ELR (cell line): ENCODE data around the gene CD46.
A peak's percentile ranks its signal among the peaks of the same experiment; 100 is the strongest.
"Not testable (repeated sequence)": the region's sequence is repeated elsewhere in the genome, so short reads cannot be mapped to it uniquely, and the experiment has no call there.

Experiments used
- DNase-seq: peaks from one replicate; pipeline ENCODE4 v3.0.0-alpha.2; 2015; ENCODE audit warnings: low read depth

Gene CD46

GRCh38 chr1:207750631-207751305 is 1.1 kb upstream of the CD46 start:
- DNase-seq = no peak

- DNase-seq = not testable (repeated sequence)
Observed at GRCh38 chr1:207751463-207751789, 428 bp upstream of the CD46 start.

DNA sequence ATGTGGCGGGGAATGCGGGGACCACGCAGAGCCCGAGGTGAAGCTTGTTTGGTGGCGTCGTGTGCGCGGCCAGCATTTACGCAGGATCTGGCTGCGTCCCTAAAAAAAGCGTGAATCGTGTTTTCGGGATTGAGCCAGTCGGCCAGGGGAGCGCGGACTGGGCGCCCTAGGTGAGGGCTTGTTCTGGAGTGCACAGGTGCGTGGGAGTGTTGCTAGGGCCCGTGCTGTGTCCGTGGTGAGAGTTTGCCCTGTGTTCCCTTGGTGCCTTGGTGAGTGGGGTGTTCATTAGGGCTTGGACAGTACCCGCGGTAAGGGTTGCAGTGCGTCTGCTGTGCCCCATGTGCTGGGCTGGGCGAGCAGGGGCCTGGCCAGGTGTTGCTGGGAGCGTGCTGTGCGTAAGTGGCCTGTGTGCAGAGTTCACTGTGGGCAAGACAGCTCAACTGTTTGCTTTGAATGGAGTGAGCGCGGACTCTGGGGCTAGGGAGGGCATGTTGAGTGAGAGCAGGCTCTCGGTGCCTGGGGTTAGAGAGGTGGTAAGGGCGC is 673 bp downstream of the CD46 start:
- peak; percentile 36 for DNase-seq

GRCh38 chr1:207753611-207754010 is 1.8 kb downstream of the CD46 start:
- DNase-seq = no peak

GRCh38 chr1:207754011-207754410 is 2.2 kb downstream of the CD46 start:
- DNase-seq = no peak

DNA sequence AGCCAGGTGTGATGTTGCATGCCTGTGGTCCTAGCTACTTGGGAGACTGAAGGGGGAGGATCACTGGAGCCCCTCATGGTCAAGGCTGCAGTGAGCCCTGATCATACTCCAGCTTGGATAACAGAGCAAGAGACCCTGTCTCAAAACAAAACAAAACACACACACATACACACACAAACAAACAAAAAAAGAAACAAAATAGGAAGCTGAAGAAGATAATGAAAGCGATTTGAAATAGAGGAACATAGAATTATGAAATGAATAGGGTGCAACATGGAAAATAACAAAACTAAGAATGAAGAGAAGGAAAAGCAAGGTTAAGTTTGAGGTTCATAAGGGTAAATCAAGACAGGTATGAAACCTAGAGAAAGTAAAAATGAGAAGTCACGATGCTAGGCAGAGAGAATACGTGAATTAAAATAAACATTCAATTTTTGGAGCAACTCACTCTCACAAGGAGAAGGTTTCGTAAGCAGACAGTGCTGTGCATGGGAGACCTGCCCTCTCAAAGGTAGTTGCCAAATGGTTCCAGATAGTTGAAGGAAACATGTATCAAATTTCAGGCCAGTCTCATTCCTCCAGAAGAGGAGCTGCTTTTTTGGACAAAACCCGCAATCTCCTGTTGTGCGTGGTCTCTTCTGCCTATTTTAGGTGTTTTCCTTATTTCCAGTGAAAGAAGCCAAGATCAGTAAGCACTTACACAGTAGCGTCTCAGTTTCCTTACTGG is 3.3 kb downstream of the CD46 start:
- no peak for DNase-seq

DNA sequence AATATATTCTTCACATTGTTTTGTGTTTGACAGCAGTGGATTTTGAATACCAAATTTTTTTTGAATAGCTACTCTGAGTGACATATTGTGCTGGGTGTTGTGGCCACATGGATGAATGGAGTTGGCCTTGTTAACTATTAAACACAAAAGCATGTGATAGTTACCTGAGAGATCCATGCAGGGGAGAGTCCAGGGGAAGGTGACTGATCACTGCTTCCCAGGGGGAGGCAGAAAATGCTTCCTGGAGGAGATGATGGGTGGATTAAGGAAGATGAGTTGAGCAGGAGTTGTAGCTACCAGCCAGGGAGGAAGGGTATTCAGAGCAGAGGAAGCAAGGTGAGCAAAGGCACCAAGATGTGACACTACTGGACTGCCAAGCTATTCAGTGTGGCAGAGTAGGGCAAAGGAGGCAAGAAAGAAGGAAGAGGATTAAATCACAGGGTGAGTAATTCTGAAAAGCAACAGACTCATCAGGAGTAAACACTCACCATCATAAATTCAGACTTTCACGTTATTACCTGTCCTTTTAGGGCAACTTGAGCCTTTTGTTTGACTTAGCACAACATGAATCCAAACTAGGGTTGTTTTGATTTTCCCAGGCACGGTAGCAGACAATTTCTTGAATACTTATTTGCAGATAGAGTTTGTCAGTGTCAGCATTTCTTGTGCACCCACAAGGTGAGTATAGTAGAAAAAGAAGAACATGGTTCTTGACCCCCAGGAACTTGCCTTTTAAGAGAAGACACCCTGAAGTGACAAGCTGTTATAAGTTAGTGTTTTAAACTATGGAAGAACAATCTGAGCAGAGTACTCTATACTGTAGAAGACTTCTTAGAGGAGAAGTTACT is 4.2 kb downstream of the CD46 start:
- peak; percentile 23 for DNase-seq

GRCh38 chr1:207762622-207763021 is 10.8 kb downstream of the CD46 start:
- DNase-seq = no peak

DNA sequence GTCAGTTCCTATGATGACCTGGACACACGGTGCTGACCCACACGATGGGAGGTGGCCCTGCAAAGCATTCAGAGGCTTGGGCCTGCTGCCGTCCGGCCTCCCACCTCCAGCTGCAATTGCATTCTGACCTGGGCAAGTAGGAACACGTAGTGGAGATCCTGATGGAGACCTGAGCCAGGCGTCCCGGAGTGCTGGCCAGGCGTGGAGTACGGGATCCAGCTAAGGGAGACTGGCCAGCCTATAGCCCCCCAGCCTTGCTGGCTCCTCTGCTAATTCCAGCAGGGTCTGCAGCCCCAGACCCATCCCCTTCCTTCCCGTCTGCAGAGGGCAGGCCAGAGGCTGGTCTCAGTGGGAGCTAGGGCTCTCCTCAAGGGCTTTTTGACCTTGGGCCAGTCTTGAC is 11.2 kb downstream of the CD46 start:
- no peak for DNase-seq

- DNase-seq = no peak
Observed at GRCh38 chr1:207763972-207764371, 12.1 kb downstream of the CD46 start.

- DNase-seq = no peak
Observed at GRCh38 chr1:207766569-207766968, 14.7 kb downstream of the CD46 start.

DNA sequence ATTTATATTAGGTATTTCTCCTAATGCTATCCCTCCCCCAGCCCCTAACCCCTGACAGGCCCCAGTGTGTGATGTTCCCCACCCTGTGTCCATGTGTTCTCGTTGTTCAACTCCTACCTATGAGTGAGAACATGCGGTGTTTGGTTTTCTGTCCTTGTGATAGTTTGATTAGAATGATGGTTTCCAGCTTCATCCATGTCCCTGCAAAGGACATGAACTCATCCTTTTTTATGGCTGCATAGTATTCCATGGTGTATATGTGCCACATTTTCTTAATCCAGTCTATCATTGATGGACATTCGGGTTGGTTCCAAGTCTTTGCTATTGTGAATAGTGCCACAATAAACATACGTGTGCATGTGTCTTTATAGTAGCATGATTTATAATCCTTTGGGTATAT is 18.7 kb downstream of the CD46 start:
- DNase-seq = not testable (repeated sequence)

- DNase-seq = not testable (repeated sequence)
Observed at GRCh38 chr1:207776045-207776444, 24.2 kb downstream of the CD46 start.

DNA sequence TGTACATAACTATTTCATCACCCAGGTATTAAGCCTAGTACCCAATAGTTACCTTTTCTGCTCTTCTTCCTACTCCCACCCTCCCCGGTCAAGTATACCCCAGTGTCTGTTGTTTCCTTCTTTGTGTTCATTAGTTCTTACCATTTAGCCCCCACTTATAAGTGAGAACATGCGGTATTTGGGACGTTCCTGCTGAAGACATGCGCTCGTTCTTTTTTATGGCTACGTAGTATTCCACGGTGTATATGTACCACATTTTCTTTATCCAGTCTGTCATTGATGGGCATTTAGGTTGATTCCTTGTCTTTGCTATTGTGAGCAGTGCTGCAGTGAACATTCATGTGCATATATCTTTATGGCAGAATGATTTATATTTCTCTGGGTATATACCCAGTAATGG is 25.6 kb downstream of the CD46 start:
- not testable (repeated sequence) for DNase-seq

DNA sequence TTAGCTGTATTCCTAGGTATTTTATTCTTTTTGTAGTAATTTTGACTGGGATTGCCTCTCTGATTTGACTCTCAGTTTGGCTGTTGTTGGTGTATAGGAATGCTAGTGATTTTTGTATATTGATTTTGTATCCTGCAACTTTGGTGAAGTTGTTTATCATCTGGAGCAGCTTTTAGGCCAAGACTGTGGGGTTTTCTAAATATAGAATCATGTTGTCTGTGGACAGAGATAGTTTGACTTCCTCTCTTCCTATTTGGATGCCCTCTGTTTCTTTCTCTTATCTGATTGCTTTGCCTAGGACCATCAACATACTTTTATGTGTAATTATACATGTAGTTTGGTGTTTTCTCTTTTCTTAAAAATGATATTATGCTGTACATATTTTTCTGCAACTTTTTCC is 27.2 kb downstream of the CD46 start:
- no peak for DNase-seq

DNA sequence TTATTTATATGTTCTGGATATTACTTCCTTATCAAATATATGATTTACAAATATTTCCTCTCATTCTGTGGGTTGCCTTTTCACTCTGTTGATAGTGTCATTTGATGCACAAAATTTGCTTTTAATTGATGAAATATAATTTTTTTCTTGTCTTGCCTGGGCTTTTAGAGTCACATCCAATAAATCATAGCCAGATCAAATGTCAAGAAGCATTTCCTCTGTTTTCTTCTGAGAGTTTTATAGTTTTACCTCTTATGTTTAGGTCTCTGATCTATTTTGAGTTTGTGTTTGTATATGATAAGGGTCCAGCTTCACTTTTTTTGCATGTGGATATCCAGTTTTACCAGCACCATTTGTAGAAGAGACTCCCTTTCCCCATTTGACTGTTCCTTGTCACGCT is 29.5 kb downstream of the CD46 start:
- no peak for DNase-seq

GRCh38 chr1:207787776-207788175 is 35.9 kb downstream of the CD46 start:
- DNase-seq = peak; percentile 78

DNA sequence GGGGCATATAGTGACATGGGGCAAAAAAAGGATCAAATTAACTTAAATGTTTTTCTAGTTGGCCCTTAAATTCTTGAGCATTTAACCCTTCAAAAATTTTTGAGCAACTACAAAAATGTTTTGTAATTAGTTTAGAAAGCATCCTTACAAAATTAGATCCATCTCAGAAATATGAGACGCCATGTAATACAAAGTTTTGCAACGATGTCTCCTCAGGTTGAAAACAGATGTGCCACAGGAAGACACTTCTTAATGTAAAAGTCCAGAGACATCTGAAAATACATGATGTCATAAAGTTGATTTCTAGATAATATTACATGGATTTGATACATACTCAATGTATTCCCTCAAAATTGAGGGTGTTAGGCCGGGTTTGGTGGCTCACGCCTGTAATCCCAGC is 37.5 kb downstream of the CD46 start:
- DNase-seq = no peak

DNA sequence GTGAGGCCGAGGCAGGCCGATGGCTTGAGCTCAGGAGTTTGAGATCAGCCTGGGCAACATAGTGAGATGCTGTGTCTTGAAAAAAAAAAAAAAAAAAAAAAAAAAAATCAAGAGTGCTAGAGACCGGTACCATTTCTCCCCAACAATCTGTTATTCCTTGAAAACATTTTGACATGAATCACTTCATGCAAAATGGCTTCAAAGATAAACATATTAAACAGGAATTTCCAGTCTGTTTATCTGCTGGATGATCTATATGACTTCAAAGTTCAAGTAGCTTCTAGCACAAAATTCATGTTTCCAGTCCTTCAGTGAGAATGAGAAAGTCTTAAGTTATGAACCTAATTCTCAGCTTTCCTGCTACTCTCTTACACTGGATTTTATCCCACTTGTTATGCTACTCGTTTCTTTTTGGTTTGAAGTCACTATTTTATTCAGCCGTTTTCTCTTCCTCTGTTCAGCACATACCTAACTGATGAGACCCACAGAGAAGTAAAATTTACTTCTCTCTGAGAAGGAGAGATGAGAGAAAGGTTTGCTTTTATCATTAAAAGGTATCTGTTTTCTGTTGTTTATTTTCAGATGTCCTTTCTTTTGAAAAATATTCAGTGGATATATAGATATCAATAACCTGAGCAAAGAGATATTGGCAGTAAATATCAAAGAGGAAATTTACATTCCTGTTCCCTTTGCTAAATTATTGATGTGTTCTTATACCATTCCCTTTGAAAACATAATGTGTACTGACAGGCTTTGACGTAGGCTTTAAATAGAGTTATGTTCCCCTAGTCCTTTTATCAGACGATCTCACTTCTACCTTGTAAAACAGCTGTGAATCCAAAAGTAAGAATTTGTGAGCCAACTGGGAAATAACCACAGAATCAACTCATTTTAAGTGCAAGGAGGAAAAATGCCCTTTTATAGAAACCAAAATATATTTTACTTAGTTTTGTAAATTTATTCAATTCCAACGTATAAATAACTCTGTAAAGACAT is 38.2 kb downstream of the CD46 start:
- peak; percentile 57 for DNase-seq

DNA sequence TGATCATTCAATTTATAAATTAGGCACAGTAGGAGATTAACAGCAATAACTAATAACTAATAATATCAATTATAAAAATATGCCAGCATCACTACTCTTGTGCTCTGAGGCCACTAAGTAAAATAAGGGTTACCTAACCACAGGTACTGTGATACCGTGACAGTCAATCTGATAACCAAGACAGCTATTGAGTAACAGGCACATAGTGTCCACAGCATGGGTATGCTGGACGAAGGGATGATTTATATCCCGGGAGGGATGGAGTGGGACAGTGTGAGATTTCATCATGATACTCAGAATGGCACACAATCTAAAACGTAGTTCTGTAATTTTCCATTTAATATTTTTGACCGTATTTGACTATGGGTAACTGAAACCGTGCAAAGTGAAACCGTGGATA is 39.4 kb downstream of the CD46 start:
- DNase-seq = no peak

DNA sequence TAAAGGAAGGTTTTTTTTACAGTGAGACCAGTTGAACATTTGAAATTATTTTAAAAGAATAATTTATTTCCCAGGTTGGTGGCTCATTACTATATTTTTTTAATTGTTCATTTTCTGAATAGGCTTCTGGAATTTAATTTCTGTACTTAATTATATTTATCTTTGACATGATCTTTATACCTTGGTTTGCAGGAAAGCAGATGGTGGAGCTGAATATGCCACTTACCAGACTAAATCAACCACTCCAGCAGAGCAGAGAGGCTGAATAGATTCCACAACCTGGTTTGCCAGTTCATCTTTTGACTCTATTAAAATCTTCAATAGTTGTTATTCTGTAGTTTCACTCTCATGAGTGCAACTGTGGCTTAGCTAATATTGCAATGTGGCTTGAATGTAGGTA is 41.5 kb downstream of the CD46 start:
- DNase-seq = no peak

- no peak for DNase-seq
Observed at GRCh38 chr1:207794861-207795260, 43.0 kb downstream of the CD46 start.
